HEK293 (cell line): Measurements from ENCODE around the gene ERAL1.
A peak's percentile ranks its signal among the peaks of the same experiment; 100 is the strongest.

Source experiments
- CTCF ChIA-PET: fragments of 350-600 bp; formaldehyde crosslinking; extraction: SDS; loops from one replicate; lab custom pipeline; 2021; ENCODE audit warnings: antibody characterized with exemption; lab: Yijun Ruan, JAX
- POLR2A ChIA-PET: fragments of 300-600 bp; formaldehyde crosslinking; extraction: SDS; loops from one replicate; lab custom pipeline; 2020; ENCODE audit warnings: antibody characterized with exemption, inconsistent platforms; lab: Yijun Ruan, JAX
- H3K27ac ChIP-seq: fragments of 200-500 bp; sonication (Bioruptor generic); 2 replicates; pipeline ENCODE4 v1.5.1; 2014; ENCODE audit warnings: low read depth, low read length, control low read depth, inconsistent platforms; ENCODE audit errors: extremely low read depth
- H3K36me3 ChIP-seq, 2 experiments: fragments of 200-500 bp in 1 of 2; sonication (Bioruptor generic) in 1 of 2; 1 replicate in 1 of 2; 2 replicates in 1 of 2; pipeline ENCODE4 v1.5.1; 2014 to 2017; ENCODE audit warnings: inconsistent platforms in 2 of 2, low read length in 2 of 2; ENCODE audit not compliant: control insufficient read depth in 2 of 2, insufficient read depth in 1 of 2
- H3K4me1 ChIP-seq: fragments of 200-500 bp; sonication (Bioruptor generic); 2 replicates; pipeline ENCODE4 v1.5.1; 2014; ENCODE audit warnings: mild to moderate bottlenecking, low read length, inconsistent platforms; ENCODE audit not compliant: control insufficient read depth, insufficient read depth
- H3K4me3 ChIP-seq: 2 replicates; pipeline ENCODE4 v1.5.1; 2011; ENCODE audit warnings: low read depth, mild to moderate bottlenecking, control low read depth, low read length, moderate library complexity
- H3K9me3 ChIP-seq: fragments of 200-500 bp; sonication (Bioruptor generic); 2 replicates; pipeline ENCODE4 v1.5.1; 2014; ENCODE audit warnings: low read depth, low read length, inconsistent platforms; ENCODE audit not compliant: control insufficient read depth, insufficient read depth
- ATF2 ChIP-seq: fragments of 450-650 bp; formaldehyde crosslinking; IDR thresholded peaks from 2 replicates; pipeline ENCODE4 v1.5.1; 2016; ENCODE audit warnings: missing biosample characterization, missing genetic modification characterization, low read depth
- BCL6B ChIP-seq: fragments of 450-650 bp; formaldehyde crosslinking; IDR thresholded peaks from 2 replicates; pipeline ENCODE4 v1.5.1; 2017; ENCODE audit warnings: missing biosample characterization, missing genetic modification characterization
- EGR2 ChIP-seq: fragments of 450-650 bp; formaldehyde crosslinking; IDR thresholded peaks from 2 replicates; pipeline ENCODE4 v1.5.1; 2016; ENCODE audit warnings: low read depth, missing biosample characterization, missing genetic modification characterization
- ELK4 ChIP-seq: IDR thresholded peaks from 2 replicates; pipeline ENCODE4 v1.6.1; 2011; ENCODE audit warnings: mild to moderate bottlenecking, low read depth, low read length, borderline replicate concordance
- KLF1 ChIP-seq: fragments of 450-650 bp; formaldehyde crosslinking; IDR thresholded peaks from 2 replicates; pipeline ENCODE4 v1.5.1; 2016; ENCODE audit warnings: missing biosample characterization, missing genetic modification characterization
- KLF9 ChIP-seq: fragments of 450-650 bp; formaldehyde crosslinking; IDR thresholded peaks from 2 replicates; pipeline ENCODE4 v1.5.1; 2016; ENCODE audit warnings: missing biosample characterization, missing genetic modification characterization, low read depth
- ZIC2 ChIP-seq: fragments of 450-650 bp; formaldehyde crosslinking; IDR thresholded peaks from 2 replicates; pipeline ENCODE4 v1.5.1; 2016; ENCODE audit warnings: missing biosample characterization, missing genetic modification characterization
- ZNF2 ChIP-seq: fragments of 450-650 bp; formaldehyde crosslinking; IDR thresholded peaks from 2 replicates; pipeline ENCODE4 v1.5.1; 2016; ENCODE audit warnings: missing biosample characterization, missing genetic modification characterization
- ZNF248 ChIP-seq: fragments of 450-650 bp; formaldehyde crosslinking; IDR thresholded peaks from 2 replicates; pipeline ENCODE4 v1.5.1; 2017; ENCODE audit warnings: missing biosample characterization, missing genetic modification characterization
- ZNF449 ChIP-seq: fragments of 450-650 bp; formaldehyde crosslinking; IDR thresholded peaks from 2 replicates; pipeline ENCODE4 v1.5.1; 2017; ENCODE audit warnings: missing biosample characterization, mild to moderate bottlenecking, missing genetic modification characterization, moderate library complexity
- ZNF488 ChIP-seq: fragments of 450-650 bp; formaldehyde crosslinking; IDR thresholded peaks from 2 replicates; pipeline ENCODE4 v1.5.1; 2016; ENCODE audit warnings: missing biosample characterization, missing genetic modification characterization
- ZNF707 ChIP-seq: fragments of 450-650 bp; formaldehyde crosslinking; IDR thresholded peaks from 2 replicates; pipeline ENCODE4 v1.5.1; 2016; ENCODE audit warnings: missing biosample characterization, missing genetic modification characterization

ERAL1 gene

GRCh38 chr17:28906276-28906675 lies 51.5 kb downstream of the ERAL1 start:
- no peak for TF ChIP-seq ELK4
- no peak for TF ChIP-seq ZNF2 (tag by site-specific recombination)
- no peak for TF ChIP-seq ZNF248 (tag by site-specific recombination)
- peak; percentile 73 for TF ChIP-seq ZNF449
- H3K27ac ChIP-seq, result no peak overlapping the region
- ChIA-PET POLR2A (interaction anchor here (1.6 kb wide), 1 partner anchor 45 kb away, joined by 5 read pairs; the partner anchor contains the start of gene PHF12), CTCF (interaction anchor here (0.6 to 18.6 kb wide), 7 partner anchors 10 to 731 kb away, joined by 3 to 142 read pairs (median 4); partner anchors contain the start of gene TLCD1)
- no peaks in the 10 kb centered on the region for H3K4me1 ChIP-seq
- peaks cover 29 to 63% of the 10 kb centered on the region in 2 experiments for H3K36me3 ChIP-seq
- H3K9me3 ChIP-seq, result no peaks in the 10 kb centered on the region
- H3K4me3 ChIP-seq, result no peak overlapping the region

GRCh38 chr17:28906706-28907438 lies 52.1 kb downstream of the ERAL1 start:
- no peaks in the 10 kb centered on the region for H3K9me3 ChIP-seq
- H3K36me3 ChIP-seq, result peaks cover 35 to 66% of the 10 kb centered on the region in 2 experiments
- ChIA-PET CTCF (interaction anchor here (0.8 to 18.6 kb wide), 7 partner anchors 8 to 143 kb away, joined by 3 to 142 read pairs (median 6); partner anchors contain the start of gene FLOT2), POLR2A (interaction anchor here (0.6 to 1.8 kb wide), 4 partner anchors 9 to 164 kb away, joined by 3 to 7 read pairs (median 4); partner anchors contain the start of genes FAM222B, FLOT2 and PHF12)
- H3K4me1 ChIP-seq, result no peaks in the 10 kb centered on the region
- no peak overlapping the region for H3K4me3 ChIP-seq
- no peak overlapping the region for H3K27ac ChIP-seq
- TF ChIP-seq BCL6B (tag by site-specific recombination) (no peak), KLF1 (tag by site-specific recombination) (peak; percentile 52; the same call in 1 of the 2 replicates), ZNF707 (tag by site-specific recombination) (no peak), ATF2 (tag by site-specific recombination) (no peak), ZNF488 (no peak), KLF9 (tag by site-specific recombination) (peak; percentile 57), EGR2 (tag by site-specific recombination) (peak; percentile 52), ZIC2 (tag by site-specific recombination) (no peak), ZNF449 (0 out of 2 replicates have a peak, but pooled peaks have one; percentile 1)
